ENCODE data around the gene SDHB.

SDHB gene

GRCh38 chr1:17027403-17027802, 26.4 kb downstream of the SDHB start:
- Histone ChIP-seq H3K27ac (no peak overlapping the region), H3K4me3 (no peak overlapping the region)
- TF ChIP-seq CTCF (IDR thresholded peaks at IDR 0.05), result no peak
- no peak for DNase-seq (ENCODE audit: low spot score)

GRCh38 chr1:17024721-17025120, 29.1 kb downstream of the SDHB start:
- Histone ChIP-seq H3K27ac (no peak overlapping the region), H3K4me3 (no peak overlapping the region)
- no peak for DNase-seq (ENCODE audit: low spot score)
- TF ChIP-seq CTCF (IDR thresholded peaks at IDR 0.05), result no peak

GRCh38 chr1:17023573-17023972, 30.3 kb downstream of the SDHB start:
- TF ChIP-seq CTCF (IDR thresholded peaks at IDR 0.05), result no peak
- Histone ChIP-seq H3K4me3 (no peak overlapping the region), H3K27ac (no peak overlapping the region)
- no peak for DNase-seq (ENCODE audit: low spot score)

- no peak overlapping the region for H3K27ac ChIP-seq
- DNase-seq (ENCODE audit: low spot score), result no peak
Measured at GRCh38 chr1:17023102-17023501, 30.7 kb downstream of the SDHB start.

GRCh38 chr1:17021896-17022295, 31.9 kb downstream of the SDHB start:
- DNase-seq (ENCODE audit: low spot score), result no peak
- H3K4me3 ChIP-seq, result no peak overlapping the region
- no peak for TF ChIP-seq CTCF (IDR thresholded peaks at IDR 0.05)
- H3K27ac ChIP-seq, result no peak overlapping the region

More at GRCh38 chr1:17023102-17023501, 30.7 kb downstream of the SDHB start:
- TF ChIP-seq CTCF (IDR thresholded peaks at IDR 0.05), result no peak
- H3K4me3 ChIP-seq, result no peak overlapping the region

GRCh38 chr1:17020502-17020901, 33.3 kb downstream of the SDHB start:
- Histone ChIP-seq H3K4me3 (no peak overlapping the region), H3K27ac (no peak overlapping the region)
- TF ChIP-seq CTCF (IDR thresholded peaks at IDR 0.05), result no peak
- no peak for DNase-seq (ENCODE audit: low spot score)

- Histone ChIP-seq H3K27ac (no peak overlapping the region), H3K4me3 (no peak overlapping the region)
- no peak for TF ChIP-seq CTCF (IDR thresholded peaks at IDR 0.05)
- DNase-seq (ENCODE audit: low spot score), result no peak
Measured at GRCh38 chr1:17018849-17019248, 35.0 kb downstream of the SDHB start.

Data from coronary artery (tissue), 2 donors.